Adipose tissue (tissue), 3 donors: ENCODE data around the gene GOLGA5. TPM values are rescaled to one million over a fixed set of nuclear protein-coding genes. Genes with fewer than 3 reads are reported as not detected.
"Not testable (repeated sequence)": the region's sequence is repeated elsewhere in the genome, so short reads cannot be mapped to it uniquely, and the experiment has no call there.

ENCODE experiments used
- H3K27ac ChIP-seq: one replicate; pipeline ENCODE4 v1.5.1; 2013; ENCODE audit warnings: low read depth, low read length
- WGBS, 3 donors: extraction: QIAGEN DNeasy Blood & Tissue Kit; methylation state at CpG; one replicate each; pipeline ENCODE4 v1.1.7; 2013; 5-methylcytosine and 5-hydroxymethylcytosine counted together
- polyA plus RNA-seq, 3 donors: library from polyadenylated mRNA; stranded (reverse); fragments of 200-250 nt; gene quantifications; one replicate each; pipeline ENCODE4 v1.2.3, GENCODE V29; 2013
- donor health status: healthy with polysubstance abuse.
- donor health status: Bipolar disorder and iron deficiency.
- donor health status: healthy.

Gene GOLGA5
- polyA plus RNA-seq, 3 donors = 15.4 to 43.7 (median 18.9) TPM

GRCh38 chr14:92774572-92774971 is 19.5 kb upstream of the GOLGA5 start:
- WGBS, 3 donors = 71 to 89% (median 75%) methylated on average over 8 of the region's 8 CpGs
- no peak overlapping the region for H3K27ac ChIP-seq

GRCh38 chr14:92775292-92775691 is 18.8 kb upstream of the GOLGA5 start:
- 8 to 21% (median 12%) methylated on average over 2 of the region's 2 CpGs for WGBS, 3 donors
- H3K27ac ChIP-seq = not testable (repeated sequence)

DNA sequence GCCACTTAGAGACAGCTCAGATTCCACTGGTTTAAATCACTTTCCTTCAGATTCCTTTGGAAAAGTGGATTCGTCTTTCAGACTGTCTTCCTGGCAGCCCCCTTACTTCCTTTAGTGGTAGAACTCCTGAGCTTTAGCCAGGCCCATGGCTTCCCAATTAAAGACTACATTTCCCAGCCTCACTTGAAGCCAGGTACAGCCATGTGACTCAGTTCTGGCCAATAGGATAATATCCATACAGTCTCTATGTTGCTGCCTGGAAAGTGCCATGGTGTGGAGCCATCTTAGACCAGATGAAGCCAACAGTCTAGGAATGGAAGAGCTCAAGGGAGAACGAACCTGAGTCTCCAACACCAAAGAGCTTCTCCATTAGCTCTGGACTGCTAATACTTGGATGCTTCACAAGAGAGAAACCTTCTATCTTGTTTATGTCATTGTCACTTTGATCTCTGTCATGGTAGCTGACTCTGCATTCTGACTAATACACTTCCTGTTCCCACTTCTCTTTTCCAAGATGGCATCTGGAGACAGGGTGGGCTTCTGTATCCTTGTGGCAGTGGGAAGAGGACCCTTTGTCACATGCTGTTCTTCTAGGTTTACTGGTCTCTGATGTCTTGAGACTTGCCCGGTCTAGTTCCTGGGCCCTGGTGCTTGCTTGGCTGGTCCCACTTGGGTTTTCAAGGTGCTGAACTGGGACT is 15.1 kb upstream of the GOLGA5 start:
- 77 to 92% (median 82%) methylated on average over 2 of the region's 3 CpGs for WGBS, 3 donors
- not testable (repeated sequence) for H3K27ac ChIP-seq

- H3K27ac ChIP-seq = no peak overlapping the region
- 82 to 86% (median 82%) methylated on average over 7 of the region's 7 CpGs for WGBS, 3 donors
Measured at GRCh38 chr14:92780444-92781232, 13.5 kb upstream of the GOLGA5 start.

DNA sequence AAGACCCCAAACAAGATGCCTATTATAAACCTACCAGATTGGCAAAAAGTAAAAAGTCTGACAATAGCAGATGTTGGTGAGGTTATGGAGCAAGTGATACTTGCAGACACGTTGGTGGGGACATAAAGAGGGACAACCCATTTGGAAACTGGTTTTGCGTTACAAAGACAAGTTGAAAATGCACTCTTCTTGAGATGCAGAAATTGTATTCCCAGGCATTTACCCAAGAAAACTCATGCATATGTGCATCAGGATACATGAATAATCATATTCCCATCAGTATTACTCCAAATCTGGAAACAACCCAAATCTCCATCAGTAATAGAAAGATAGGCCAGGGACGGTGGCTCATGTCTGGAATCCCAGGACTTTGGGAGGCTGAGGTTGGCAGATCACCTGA is 12.8 kb upstream of the GOLGA5 start:
- WGBS, 3 donors = 79 to 81% (median 80%) methylated on average over 3 of the region's 3 CpGs
- no peak overlapping the region for H3K27ac ChIP-seq

DNA sequence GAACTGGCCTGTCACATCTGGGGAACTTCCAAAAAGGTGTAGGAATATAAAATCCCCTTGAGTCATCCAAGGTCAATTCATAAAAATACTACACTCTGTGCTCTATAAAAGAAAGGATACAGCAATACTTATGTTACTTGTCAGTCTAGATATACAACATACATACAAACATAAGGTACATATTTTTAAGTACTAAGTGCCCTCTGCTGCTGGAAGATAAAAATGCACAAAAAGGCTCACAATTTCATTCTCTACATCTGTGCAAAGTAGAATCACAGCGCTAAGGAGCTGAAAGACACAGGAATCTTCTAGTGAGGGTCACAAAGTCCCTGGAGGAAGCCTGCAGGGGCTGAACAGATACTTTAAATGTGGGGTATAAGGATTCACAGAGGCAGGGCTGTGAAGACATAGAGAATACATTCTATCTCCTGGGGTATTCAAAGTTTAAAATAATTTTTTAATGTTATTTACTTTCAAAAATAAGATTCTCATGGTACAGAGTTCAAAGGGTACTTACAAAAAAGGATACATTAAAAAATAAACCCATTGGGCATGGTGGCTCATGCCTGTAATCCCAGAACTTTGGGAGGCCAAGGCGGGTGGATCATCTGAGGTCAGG is 10.2 kb upstream of the GOLGA5 start:
- no peak overlapping the region for H3K27ac ChIP-seq
- 49 to 55% (median 51%) methylated on average over 2 of the region's 2 CpGs for WGBS, 3 donors

- H3K27ac ChIP-seq = no peak overlapping the region
- 47 to 53% (median 52%) methylated on average over 6 of the region's 6 CpGs for WGBS, 3 donors
Measured at GRCh38 chr14:92785667-92786426, 8.3 kb upstream of the GOLGA5 start.

- WGBS, 3 donors = 82 to 98% (median 91%) methylated on average over 1 of the region's 1 CpG
- H3K27ac ChIP-seq = no peak overlapping the region
Measured at GRCh38 chr14:92786427-92786756, 7.7 kb upstream of the GOLGA5 start.

DNA sequence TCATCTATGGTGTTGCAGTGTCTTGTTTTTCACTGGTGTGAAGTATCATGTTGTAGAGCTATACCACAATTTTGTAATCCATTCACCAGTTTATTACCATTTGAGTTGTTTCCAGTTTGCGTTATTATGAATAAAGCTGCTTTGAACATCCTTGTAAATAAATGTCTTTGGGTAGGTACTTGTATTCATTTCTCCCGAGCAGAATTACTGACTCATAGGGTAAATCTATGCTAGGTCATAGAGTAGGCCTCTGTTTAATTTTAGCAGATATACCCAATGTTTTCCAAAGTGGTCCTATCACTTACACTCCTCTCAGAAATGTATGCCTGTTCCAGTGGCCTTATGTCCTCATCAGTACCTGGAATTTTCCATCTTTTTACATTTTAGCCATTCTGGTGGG is 6.6 kb upstream of the GOLGA5 start:
- WGBS, 3 donors = 94 to 97% (median 97%) methylated on average over 2 of the region's 2 CpGs
- H3K27ac ChIP-seq = no peak overlapping the region

- no peak overlapping the region for H3K27ac ChIP-seq
Measured at GRCh38 chr14:92789457-92790089, 4.5 kb upstream of the GOLGA5 start.

DNA sequence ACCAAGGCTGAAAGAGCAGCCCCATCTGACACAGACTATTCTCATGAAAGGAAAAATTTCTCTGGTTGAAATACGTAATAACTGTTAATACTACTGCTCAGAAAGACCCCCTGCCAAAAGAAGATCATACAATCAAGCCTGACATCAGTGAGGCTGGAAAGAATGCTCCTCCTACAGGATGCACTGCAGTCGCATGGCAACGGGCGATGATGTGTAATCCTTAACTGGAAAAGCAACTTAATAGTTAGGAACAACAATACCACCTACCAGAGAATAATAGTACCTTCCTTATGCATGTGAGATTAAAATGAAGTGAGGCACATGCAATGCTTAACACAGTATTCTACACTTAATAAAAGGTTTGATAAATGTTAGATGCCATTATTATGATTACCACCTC is 1.2 kb upstream of the GOLGA5 start:
- H3K27ac ChIP-seq = no peak overlapping the region
- 64 to 68% (median 66%) methylated on average over 4 of the region's 4 CpGs for WGBS, 3 donors

DNA sequence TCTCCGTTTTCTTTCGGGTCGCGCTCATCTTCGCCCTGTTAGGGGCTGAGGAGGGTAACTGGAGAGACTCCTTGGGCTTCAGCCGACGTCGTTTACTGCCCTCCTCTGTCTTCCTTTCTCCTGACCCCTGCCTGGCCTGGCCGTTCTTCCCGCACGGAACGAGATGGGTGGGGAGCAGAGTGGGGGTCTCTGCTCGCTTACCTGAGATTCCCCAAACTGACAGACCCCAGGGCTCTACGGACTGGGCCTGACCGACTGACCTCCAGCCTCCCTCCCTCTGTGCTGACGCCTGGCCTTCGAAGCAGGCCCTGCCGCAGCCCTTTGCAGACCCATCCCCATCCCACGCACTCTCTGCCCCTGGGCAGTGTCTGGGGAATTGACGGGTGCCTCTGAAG is 439 bp downstream of the GOLGA5 start:
- peak overlapping the region; percentile 59 for H3K27ac ChIP-seq
- 0% methylated on average over 20 of the region's 20 CpGs for WGBS, 3 donors

DNA sequence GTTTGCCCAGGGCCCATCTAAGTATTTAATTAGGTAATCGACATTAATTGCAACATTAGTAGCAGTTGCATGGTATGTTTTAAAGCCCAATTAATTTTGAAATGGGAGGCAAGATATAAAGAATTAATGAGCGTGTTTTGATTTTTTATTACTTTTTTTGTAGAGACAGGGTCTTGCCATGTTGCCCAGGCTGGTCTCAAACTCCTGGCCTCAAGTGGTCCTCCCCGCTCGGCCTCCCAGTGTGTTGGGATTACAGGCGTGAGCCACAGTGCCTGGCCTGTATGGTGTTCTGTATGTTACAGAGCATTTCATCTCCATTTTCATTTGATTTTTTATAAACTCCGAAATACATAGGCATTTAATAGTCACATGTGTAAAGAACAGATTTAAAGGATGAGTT is 856 bp downstream of the GOLGA5 start:
- WGBS, 3 donors = 46 to 64% (median 62%) methylated on average over 6 of the region's 6 CpGs
- H3K27ac ChIP-seq = no peak overlapping the region

DNA sequence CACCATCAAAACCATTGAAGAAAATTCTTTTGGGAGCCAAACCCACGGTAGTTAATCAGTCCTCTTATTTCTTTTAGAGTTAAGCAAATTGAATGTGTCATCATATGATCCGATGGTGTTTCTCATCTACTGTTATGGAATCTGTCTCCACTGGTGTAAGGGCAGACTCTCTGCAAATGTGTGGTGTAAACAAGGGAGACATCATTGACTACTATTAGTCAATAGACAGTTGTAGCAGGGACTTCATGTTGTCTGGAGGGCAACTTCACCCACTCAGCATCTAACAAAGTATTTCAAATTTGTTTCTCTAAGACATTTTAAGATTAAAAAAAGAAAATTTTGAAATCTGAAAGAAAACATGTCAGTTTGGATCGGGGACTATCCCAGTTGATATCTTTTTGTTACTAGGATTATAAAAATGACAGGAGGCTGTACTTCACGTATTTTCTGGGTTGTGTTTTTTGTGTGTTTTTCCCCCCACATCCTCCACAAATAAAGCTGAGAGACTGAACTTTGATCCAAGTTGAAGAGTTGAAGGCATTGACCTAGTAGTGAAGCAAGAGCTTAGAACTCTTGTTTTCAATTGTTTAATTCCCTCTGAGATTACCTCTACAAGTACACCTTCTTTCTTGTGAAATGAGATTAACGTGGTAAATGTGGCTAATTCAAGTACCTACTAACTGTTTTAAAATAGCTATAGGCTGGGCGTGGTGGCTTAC is 4.0 kb downstream of the GOLGA5 start:
- H3K27ac ChIP-seq = no peak overlapping the region
- WGBS, 3 donors = 67 to 90% (median 89%) methylated on average over 6 of the region's 6 CpGs

- 86 to 92% (median 87%) methylated on average over 10 of the region's 10 CpGs for WGBS, 3 donors
- no peak overlapping the region for H3K27ac ChIP-seq
Measured at GRCh38 chr14:92798811-92799210, 4.7 kb downstream of the GOLGA5 start.

DNA sequence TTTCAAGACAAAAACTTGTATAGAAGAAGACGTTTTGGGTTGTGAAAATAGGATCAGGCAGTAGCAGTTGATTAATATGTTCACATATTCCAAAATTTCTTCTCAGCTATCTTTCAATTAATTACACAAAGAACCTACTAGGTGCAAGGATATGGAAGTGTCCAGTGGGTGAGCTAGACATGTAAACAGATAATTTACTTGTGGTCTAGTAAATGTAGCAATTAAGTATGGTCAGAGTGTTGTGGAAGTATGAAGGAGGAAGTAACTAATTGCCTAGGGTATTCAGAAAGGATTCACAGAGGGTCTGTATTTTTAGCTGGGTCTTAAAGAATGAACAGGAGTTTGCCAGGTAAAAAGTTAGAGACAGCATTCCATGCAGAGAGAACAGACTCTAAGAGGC is 5.9 kb downstream of the GOLGA5 start:
- no peak overlapping the region for H3K27ac ChIP-seq
- WGBS, 3 donors = 78 to 87% (median 85%) methylated on average over 1 of the region's 1 CpG

DNA sequence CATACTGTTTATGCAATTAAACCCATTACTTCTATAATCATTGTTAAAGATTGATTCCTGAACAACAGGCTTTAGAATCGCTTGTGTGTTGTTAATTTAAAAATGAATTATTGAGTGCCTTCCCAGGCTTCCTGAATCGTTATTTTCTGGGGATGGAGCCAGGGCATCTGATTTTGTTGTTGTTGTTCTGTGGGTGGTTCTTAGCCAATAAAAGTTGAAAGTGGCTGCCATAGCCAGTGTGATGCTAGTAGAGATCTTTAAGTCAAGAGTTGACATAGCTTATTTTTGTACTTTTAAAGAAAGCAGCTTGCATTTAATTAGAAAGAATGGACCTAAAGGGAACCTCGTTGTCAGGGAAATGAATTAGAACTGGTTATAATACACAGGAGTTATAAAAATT is 6.4 kb downstream of the GOLGA5 start:
- H3K27ac ChIP-seq = no peak overlapping the region
- WGBS, 3 donors = 39 to 48% (median 42%) methylated on average over 3 of the region's 3 CpGs

GRCh38 chr14:92801917-92802316 is 7.8 kb downstream of the GOLGA5 start:
- no peak overlapping the region for H3K27ac ChIP-seq
